Fibroblast of villous mesenchyme (primary cell): ENCODE data around the gene CISD2. TPM values are rescaled to one million over a fixed set of nuclear protein-coding genes. Genes with fewer than 3 reads are reported as not detected.

Source experiments
- small RNA-seq: library from RNA; depleted of rRNA; stranded (forward); fragments of <200 nt; gene quantifications from one replicate; pipeline ENCODE3, GENCODE V24; 2012
- total RNA-seq: library from RNA; depleted of rRNA; stranded (reverse); fragments of >200 nt; gene quantifications from 2 replicates; pipeline ENCODE4 v1.2.3, GENCODE V29; 2012

The CISD2 gene
- total RNA-seq, 1 donor, result 36.3 TPM

Small RNAs within 50 kb of the gene (small RNA-seq; reads per million reads assigned to genes)
- gene RNU7-151P, result not detected

Other genes with a start within 250 kb of the CISD2 start
- gene MANBA, start 108.0 kb upstream of the CISD2 start, total RNA-seq, result 53.5 and 70.5 TPM in 2 replicates
- gene UBE2D3, start 41.4 kb upstream of the CISD2 start, total RNA-seq, result 399 and 495 TPM in 2 replicates
- gene SLC9B1, start 150.7 kb downstream of the CISD2 start, total RNA-seq, result 0.43 and 0.64 TPM in 2 replicates
- gene SLC9B2, start 207.8 kb downstream of the CISD2 start, total RNA-seq, result 15.1 and 20.7 TPM in 2 replicates
- 31.2 and 54.8 TPM in 2 replicates for gene BDH2, start 230.8 kb downstream of the CISD2 start, total RNA-seq